Stimulated activated CD4-positive, alpha-beta T cell treated with anti-CD3 and anti-CD28 coated beads, Interleukin-1b, Interleukin-23, amount 100 ng/mL, for 1 hour (primary cell): ENCODE measurements around the gene GALNT17.

ENCODE experiments used
- DNase-seq, 2 donors: peaks; one replicate each; pipeline ENCODE4 v3.0.0-alpha.2; 2020; ENCODE audit warnings: low read depth in 2 of 2

The GALNT17 gene

GRCh38 chr7:71285571-71286145 lies 153.7 kb downstream of the GALNT17 start:
- DNase-seq: no peak

GRCh38 chr7:71286336-71286735 lies 154.4 kb downstream of the GALNT17 start:
- no peak for DNase-seq

GRCh38 chr7:71286924-71287323 lies 155.0 kb downstream of the GALNT17 start:
- DNase-seq: no peak

- DNase-seq: no peak
These were observed 158.5 kb downstream of the GALNT17 start for GRCh38 chr7:71290452-71290851.

GRCh38 chr7:71298378-71298777 lies 166.4 kb downstream of the GALNT17 start:
- no peak for DNase-seq

- DNase-seq: no peak
These were observed 168.1 kb downstream of the GALNT17 start for GRCh38 chr7:71300086-71300485.

- DNase-seq: no peak
These were observed 168.7 kb downstream of the GALNT17 start for GRCh38 chr7:71300603-71301002.

GRCh38 chr7:71301167-71301566 lies 169.2 kb downstream of the GALNT17 start:
- DNase-seq: no peak

- DNase-seq: no peak
These were observed 171.6 kb downstream of the GALNT17 start for GRCh38 chr7:71303566-71303965.

- DNase-seq: no peak
These were observed 176.2 kb downstream of the GALNT17 start for GRCh38 chr7:71308096-71308495.

- no peak for DNase-seq
These were observed 179.6 kb downstream of the GALNT17 start for GRCh38 chr7:71311576-71311975.

GRCh38 chr7:71312755-71313490 lies 181.0 kb downstream of the GALNT17 start:
- DNase-seq: no peak

- no peak for DNase-seq
These were observed 181.6 kb downstream of the GALNT17 start for GRCh38 chr7:71313553-71313952.

GRCh38 chr7:71320916-71321315 lies 189.0 kb downstream of the GALNT17 start:
- no peak for DNase-seq

- no peak for DNase-seq
These were observed 190.3 kb downstream of the GALNT17 start for GRCh38 chr7:71322201-71322600.

- no peak for DNase-seq
These were observed 191.8 kb downstream of the GALNT17 start for GRCh38 chr7:71323726-71324125.

- no peak for DNase-seq
These were observed 193.2 kb downstream of the GALNT17 start for GRCh38 chr7:71325151-71325550.

GRCh38 chr7:71326595-71326994 lies 194.7 kb downstream of the GALNT17 start:
- no peak for DNase-seq

- DNase-seq: no peak
These were observed 196.0 kb downstream of the GALNT17 start for GRCh38 chr7:71327946-71328345.

- DNase-seq: no peak
These were observed 197.2 kb downstream of the GALNT17 start for GRCh38 chr7:71329030-71329660.

GRCh38 chr7:71332207-71332606 lies 200.3 kb downstream of the GALNT17 start:
- DNase-seq: no peak

GRCh38 chr7:71334541-71334940 lies 202.6 kb downstream of the GALNT17 start:
- no peak for DNase-seq

GRCh38 chr7:71338866-71339265 lies 206.9 kb downstream of the GALNT17 start:
- no peak for DNase-seq
